Kidney (tissue), 14 donors: Measurements from ENCODE around the gene HLA-DQB2. TPM values are rescaled to one million over a fixed set of nuclear protein-coding genes. Genes with fewer than 3 reads are reported as not detected.

Source experiments
- DNase-seq, 5 donors: peaks; one replicate each; pipeline ENCODE4 v3.0.0-alpha.2; 2013 to 2020
- FAIRE-seq: peaks from 2 replicates; lab custom pipeline; 2012; peaks lifted over from hg19 to GRCh38; lab: Jason Lieb, UNC
- H3K27ac ChIP-seq, 2 donors: one replicate each; pipeline ENCODE4 v1.7.0; 2013; ENCODE audit warnings: low read depth in 2 of 2, low read length in 2 of 2, inconsistent platforms in 1 of 2
- H3K27me3 ChIP-seq: one replicate; pipeline ENCODE4 v1.7.1; 2013; ENCODE audit warnings: low read length, inconsistent platforms; ENCODE audit not compliant: control insufficient read depth, insufficient read depth
- H3K36me3 ChIP-seq, 3 donors: one replicate each; pipeline versions ENCODE4 v1.7.0 to v1.7.1; 2013; ENCODE audit warnings: low read length in 3 of 3, control low read depth in 1 of 3, inconsistent platforms in 1 of 3; ENCODE audit not compliant: insufficient read depth in 3 of 3, control insufficient read depth in 2 of 3
- H3K4me1 ChIP-seq, 3 donors: one replicate each; pipeline versions ENCODE4 v1.7.0 to v1.7.1; 2013; ENCODE audit warnings: low read length in 3 of 3, inconsistent platforms in 1 of 3, low read depth in 1 of 3; ENCODE audit not compliant: control insufficient read depth in 2 of 3, insufficient read depth in 2 of 3
- H3K4me3 ChIP-seq, 3 donors: one replicate each; pipeline versions ENCODE4 v1.7.0 to v1.8.1; 2013; ENCODE audit warnings: low read length in 3 of 3, control low read depth in 1 of 3, inconsistent platforms in 1 of 3
- H3K9ac ChIP-seq, 3 donors: one replicate each; pipeline versions ENCODE4 v1.7.0 to v1.7.1; 2013; ENCODE audit warnings: low read length in 3 of 3, control low read depth in 1 of 3, inconsistent platforms in 1 of 3
- H3K9me3 ChIP-seq, 3 donors: one replicate each; pipeline versions ENCODE4 v1.7.0 to v1.7.1; 2013; ENCODE audit warnings: low read length in 3 of 3, control low read depth in 1 of 3, inconsistent platforms in 1 of 3; ENCODE audit not compliant: control insufficient read depth in 2 of 3, insufficient read depth in 1 of 3
- CTCF ChIP-seq: IDR thresholded peaks from 3 replicates; pipeline ENCODE4 v1.5.1; 2012; ENCODE audit warnings: mild to moderate bottlenecking, moderate library complexity, borderline replicate concordance; ENCODE audit not compliant: insufficient read depth; ENCODE audit errors: extremely low read depth
- intact Hi-C: fragments of 100-400 bp; cut with DNase I; formaldehyde crosslinking; loops from one replicate; pipeline ENCODE4 v1.11.1; 2022
- polyA plus RNA-seq: library from polyadenylated mRNA; stranded (reverse); fragments of 350-450 nt; fragmentation: Illumina TruSeq; extraction: RNeasy Lipid Tissue Mini Kit (QIAGEN cat#74804); gene quantifications from one replicate; pipeline ENCODE4 v1.2.3, GENCODE V29; 2014; ENCODE audit warnings: low read depth, low replicate concordance; ENCODE audit not compliant: insufficient read depth
- total RNA-seq: library from RNA; stranded (reverse); fragmentation: NEBNext Ultra II Directional; extraction: Animal tissue kit (Norgen Biotek cat#: 25700); gene quantifications from one replicate; pipeline ENCODE4 v1.2.1, GENCODE V29; 2021
- donor health status: control.
- donor health status: control.
- donor health status: control.
- donor health status: control.
- donor health status: control.
- donor health status: DM: yes; HTN: yes; CAD: no.
- donor health status: Normal renal cell carcinoma (clear cell type).

Gene HLA-DQB2
- total and polyA plus RNA-seq, 2 donors from 2014 or later = 1.7 to 15.1 TPM

GRCh38 chr6:32803416-32803815, 40.1 kb upstream of the HLA-DQB2 start:
- Histone ChIP-seq H3K9ac (no peak overlapping the region), H3K27ac (no peak overlapping the region), H3K36me3 (no peaks in the 10 kb centered on the region), H3K9me3 (no peaks in the 10 kb centered on the region), H3K27me3 (peaks cover 4% of the 10 kb centered on the region), H3K4me1 (no peaks in the 10 kb centered on the region), H3K4me3 (no peak overlapping the region)
- FAIRE-seq (no peak), DNase-seq (no peak)
- intact Hi-C loops = no loop called here
- TF ChIP-seq CTCF = no peak

GRCh38 chr6:32799740-32800139, 36.4 kb upstream of the HLA-DQB2 start:
- DNase-seq (no peak), FAIRE-seq (no peak)
- H3K27ac ChIP-seq = no peak overlapping the region
- no peak for TF ChIP-seq CTCF
- no peaks in the 10 kb centered on the region for H3K9me3 ChIP-seq
- H3K27me3 ChIP-seq = peaks cover 4% of the 10 kb centered on the region
- H3K9ac ChIP-seq = no peak overlapping the region
- H3K4me1 ChIP-seq = peaks cover 0 to 5% (median 4%) of the 10 kb centered on the region in 3 donors
- intact Hi-C loops = no loop called here
- no peaks in the 10 kb centered on the region for H3K36me3 ChIP-seq
- no peak overlapping the region for H3K4me3 ChIP-seq

- Histone ChIP-seq H3K4me1 (peaks cover 0 to 5% (median 4%) of the 10 kb centered on the region in 3 donors), H3K36me3 (no peaks in the 10 kb centered on the region), H3K9ac (no peak overlapping the region), H3K9me3 (no peaks in the 10 kb centered on the region), H3K4me3 (no peak overlapping the region), H3K27ac (no peak overlapping the region), H3K27me3 (peaks cover 4% of the 10 kb centered on the region)
- FAIRE-seq = no peak
- intact Hi-C loops = no loop called here
- no peak for TF ChIP-seq CTCF
- DNase-seq = no peak
These were observed 35.8 kb upstream of the HLA-DQB2 start for GRCh38 chr6:32799168-32799567.
